Ovary (tissue), 3 donors: ENCODE data around the gene NEDD9.

Experiments used
- CTCF ChIP-seq, 3 donors: fragments of 450-650 bp in 2 of 3; fragments of 200-600 bp in 1 of 3; IDR thresholded peaks; one replicate each; pipeline versions ENCODE4 v1.5.1 to v1.8.0; 2016 to 2022; ENCODE audit warnings: antibody characterized with exemption in 3 of 3, mild to moderate bottlenecking in 1 of 3
- EP300 ChIP-seq: sonication (generic); formaldehyde crosslinking; IDR thresholded peaks from one replicate; pipeline ENCODE4 v1.6.1; 2017; ENCODE audit warnings: antibody characterized with exemption
- POLR2A ChIP-seq: fragments of 450-650 bp; IDR thresholded peaks from one replicate; pipeline ENCODE4 v1.6.1; 2017; ENCODE audit warnings: antibody characterized with exemption, mild to moderate bottlenecking, moderate library complexity
- donor health status: DM: no; HTN: no; CAD: no.

DNA sequence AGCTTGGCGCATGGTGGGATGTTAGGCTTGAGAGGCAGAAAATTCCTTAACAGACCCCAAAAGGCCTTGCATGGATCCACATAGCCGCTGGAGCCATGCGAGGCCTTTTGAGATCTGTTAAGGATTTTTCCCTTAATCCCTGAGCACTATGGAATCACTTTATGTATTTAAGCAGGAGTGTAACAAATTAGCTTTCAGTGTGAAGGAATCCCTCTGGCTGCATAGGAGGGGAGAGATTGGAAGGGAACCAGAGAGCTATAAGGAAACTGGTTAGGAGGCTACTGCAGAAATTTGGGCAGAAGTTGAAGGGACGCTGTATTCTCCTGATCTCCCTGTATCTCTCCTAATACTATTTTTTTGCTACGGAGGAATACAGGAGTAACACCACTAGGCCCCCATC is 23.1 kb upstream of the NEDD9 start:
- TF ChIP-seq CTCF (IDR thresholded peaks at IDR 0.05): no peak
- no peak for TF ChIP-seq POLR2A
- TF ChIP-seq EP300: no peak
